H1 (cell line): Measurements from ENCODE around the gene GPT2. TPM values are rescaled to one million over a fixed set of nuclear protein-coding genes. Genes with fewer than 3 reads are reported as not detected.

ENCODE experiments used
- ASH2L ChIP-seq: fragments of 200-600, 300-600 bp; sonication (generic); IDR thresholded peaks from one replicate; pipeline ENCODE4 v1.7.1; 2017; ENCODE audit warnings: low read length
- BRCA1 ChIP-seq: IDR thresholded peaks from 2 replicates; pipeline ENCODE4 v1.6.1; 2012; ENCODE audit warnings: low read depth, low read length, improper control_type of control experiment
- CBX8 ChIP-seq: fragments of 300-800, 300-1000 bp; sonication (generic); IDR thresholded peaks from 2 replicates; pipeline ENCODE4 v1.7.1; 2016; ENCODE audit warnings: low read depth, low read length, borderline replicate concordance
- CEBPB ChIP-seq: IDR thresholded peaks from 2 replicates; pipeline ENCODE4 v1.6.1; 2012; ENCODE audit warnings: low read depth, low read length
- CHD1 ChIP-seq: IDR thresholded peaks from 2 replicates; pipeline ENCODE4 v1.6.1; 2012; ENCODE audit warnings: low read depth, low read length, improper control_type of control experiment
- CHD2 ChIP-seq: IDR thresholded peaks from 2 replicates; pipeline ENCODE4 v1.6.1; 2012; ENCODE audit warnings: low read length, improper control_type of control experiment
- CHD7 ChIP-seq: fragments of 300-600 bp; sonication (generic); IDR thresholded peaks from 2 replicates; pipeline ENCODE4 v1.7.1; 2012; ENCODE audit warnings: low read length, moderate library complexity, mild to moderate bottlenecking, inconsistent platforms; ENCODE audit not compliant: insufficient replicate concordance
- HDAC2 ChIP-seq, 2 experiments: fragments of 300-600 bp in 1 of 2; sonication (generic) in 1 of 2; IDR thresholded peaks; 2 replicates each; pipeline ENCODE4 v1.6.1; 2011 to 2012; ENCODE audit warnings: low read depth in 2 of 2, low read length in 2 of 2, mild to moderate bottlenecking in 2 of 2, moderate library complexity in 2 of 2, borderline replicate concordance in 1 of 2, inconsistent platforms in 1 of 2
- KDM1A ChIP-seq: fragments of 200-600, 300-600 bp; sonication (generic); IDR thresholded peaks from 2 replicates; pipeline ENCODE4 v1.7.1; 2016; ENCODE audit warnings: mild to moderate bottlenecking, low read length, borderline replicate concordance
- RBBP5 ChIP-seq: IDR thresholded peaks from 2 replicates; pipeline ENCODE4 v1.7.1; 2012; ENCODE audit warnings: low read depth, mild to moderate bottlenecking, inconsistent platforms, low read length, moderate library complexity, borderline replicate concordance
- TAF7 ChIP-seq: optimal IDR thresholded peaks from 2 replicates; pipeline ENCODE3; 2011; ENCODE audit warnings: low read depth, mild to moderate bottlenecking, inconsistent platforms, low read length, moderate library complexity, borderline replicate concordance
- TBP ChIP-seq: IDR thresholded peaks from 2 replicates; pipeline ENCODE4 v1.6.1; 2011; ENCODE audit warnings: low read depth, low read length, improper control_type of control experiment
- polyA plus RNA-seq, 7 experiments: library from polyadenylated mRNA; depleted of rRNA in 3 of 7; stranded (reverse) in 5 of 7; unstranded in 2 of 7; fragments of >200 nt in 5 of 7; fragments of 200-250 nt in 2 of 7; gene quantifications; 1 replicate in 5 of 7; 2 replicates in 1 of 7; 4 replicates in 1 of 7; pipeline versions ENCODE4 v1.2.1 to v1.2.3, GENCODE V29; 2011 to 2013; ENCODE audit warnings: missing spikeins in 2 of 7, mixed read lengths in 2 of 7
- total RNA-seq: library from RNA; stranded (reverse); fragmentation: NEBNext Ultra II Directional; extraction: Animal tissue kit (Norgen Biotek cat#: 25700); gene quantifications from 2 replicates; pipeline ENCODE4 v1.2.1, GENCODE V29; 2021

GPT2 gene
- total and polyA plus RNA-seq, 2 of the 8 experiments (the other 6 are each of a cell fraction or from before 2014, with no cell fraction given) = 71.6 to 94.1 TPM

GRCh38 chr16:46854846-46855245 lies 29.3 kb upstream of the GPT2 start (continued):
- no peak for TF ChIP-seq CHD7
- no peak for TF ChIP-seq CHD2
- TF ChIP-seq CBX8 = no peak
- no peak for TF ChIP-seq ASH2L
- TF ChIP-seq TBP = no peak
- TF ChIP-seq KDM1A = no peak
- TF ChIP-seq HDAC2 (IDR thresholded peaks at IDR 0.05; ENCODE audit: borderline replicate concordance in 1 of 2, low read depth in 2 of 2, low read length in 2 of 2) = no peak
- TF ChIP-seq CEBPB = no peak
- no peak for TF ChIP-seq CHD1
- TF ChIP-seq RBBP5 = no peak
- TF ChIP-seq BRCA1 = no peak
- no peak for TF ChIP-seq TAF7
